Liver (tissue), 9 donors: ENCODE results near the gene SKAP1. TPM values are rescaled to one million over a fixed set of nuclear protein-coding genes. Genes with fewer than 3 reads are reported as not detected.

ENCODE experiments used
- DNase-seq: peaks from one replicate; pipeline ENCODE4 v3.0.0-alpha.2; 2017; ENCODE audit warnings: low spot score
- H3K27ac ChIP-seq, 2 donors: one replicate each; pipeline ENCODE4 v1.7.0; 2013; ENCODE audit warnings: inconsistent platforms in 2 of 2, low read length in 2 of 2, control low read depth in 1 of 2, low read depth in 1 of 2, mild to moderate bottlenecking in 1 of 2
- H3K27me3 ChIP-seq, 4 donors: one replicate each; pipeline versions ENCODE4 v1.6.1 to v1.7.0; 2013; ENCODE audit warnings: low read length in 3 of 4, inconsistent platforms in 1 of 4, mild to moderate bottlenecking in 1 of 4, moderate library complexity in 1 of 4; ENCODE audit not compliant: control insufficient read depth in 4 of 4, insufficient read depth in 4 of 4
- H3K36me3 ChIP-seq, 4 donors: one replicate each; pipeline versions ENCODE4 v1.6.1 to v1.7.0; 2013; ENCODE audit warnings: low read length in 3 of 4, mild to moderate bottlenecking in 3 of 4, low read depth in 1 of 4, moderate library complexity in 1 of 4; ENCODE audit not compliant: control insufficient read depth in 4 of 4, insufficient read depth in 3 of 4
- H3K4me1 ChIP-seq, 4 donors: one replicate each; pipeline versions ENCODE4 v1.6.1 to v1.7.0; 2013; ENCODE audit warnings: low read length in 3 of 4, mild to moderate bottlenecking in 3 of 4, moderate library complexity in 1 of 4; ENCODE audit not compliant: control insufficient read depth in 4 of 4, insufficient read depth in 4 of 4
- H3K4me3 ChIP-seq, 3 donors: one replicate each; pipeline versions ENCODE4 v1.6.1 to v1.7.0; 2013; ENCODE audit warnings: low read length in 3 of 3, control low read depth in 1 of 3, low read depth in 1 of 3, mild to moderate bottlenecking in 1 of 3
- H3K9ac ChIP-seq, 2 donors: one replicate each; pipeline ENCODE4 v1.7.0; 2013; ENCODE audit warnings: low read length in 2 of 2, mild to moderate bottlenecking in 2 of 2, moderate library complexity in 2 of 2, control low read depth in 1 of 2, low read depth in 1 of 2
- H3K9me3 ChIP-seq, 4 donors: one replicate each; pipeline versions ENCODE4 v1.6.1 to v1.7.0; 2013; ENCODE audit warnings: low read length in 3 of 4; ENCODE audit not compliant: control insufficient read depth in 4 of 4
- ATF3 ChIP-seq: IDR thresholded peaks from 2 replicates; pipeline ENCODE4 v1.6.1; 2016; ENCODE audit warnings: antibody characterized with exemption
- CTCF ChIP-seq: fragments of 150-350 bp; IDR thresholded peaks from 2 replicates; pipeline ENCODE4 v1.5.1; 2017; ENCODE audit warnings: improper control_type of control experiment, low read depth, low read length; ENCODE audit not compliant: missing input control
- EGR1 ChIP-seq, 2 donors: IDR thresholded peaks; 2 replicates each; pipeline ENCODE4 v1.6.1; 2016 to 2018; ENCODE audit warnings: antibody characterized with exemption in 2 of 2, low read depth in 2 of 2
- FOXA1 ChIP-seq: IDR thresholded peaks from 2 replicates; pipeline ENCODE4 v1.6.1; 2016; ENCODE audit warnings: antibody characterized with exemption
- FOXA2 ChIP-seq: IDR thresholded peaks from 2 replicates; pipeline ENCODE4 v1.6.1; 2016; ENCODE audit warnings: antibody characterized with exemption
- GABPA ChIP-seq, 2 donors: IDR thresholded peaks in 1 of 2; conservative IDR thresholded peaks in 1 of 2; 2 replicates each; pipeline ENCODE4 v1.6.1; 2016; ENCODE audit warnings: antibody characterized with exemption in 2 of 2, mild to moderate bottlenecking in 1 of 2, moderate library complexity in 1 of 2
- HNF4G ChIP-seq: IDR thresholded peaks from 2 replicates; pipeline ENCODE4 v1.6.1; 2016; ENCODE audit warnings: antibody characterized with exemption
- JUND ChIP-seq, 2 donors: IDR thresholded peaks; 2 replicates each; pipeline ENCODE4 v1.6.1; 2016; ENCODE audit warnings: antibody characterized with exemption in 2 of 2
- NR2F2 ChIP-seq: IDR thresholded peaks from 2 replicates; pipeline ENCODE4 v1.6.1; 2016; ENCODE audit warnings: antibody characterized with exemption
- RAD21 ChIP-seq, 2 donors: IDR thresholded peaks; 2 replicates each; pipeline ENCODE4 v1.6.1; 2016; ENCODE audit warnings: antibody characterized with exemption in 2 of 2, mild to moderate bottlenecking in 2 of 2
- REST ChIP-seq: IDR thresholded peaks from 2 replicates; pipeline ENCODE4 v1.6.1; 2016; ENCODE audit warnings: antibody characterized with exemption, mild to moderate bottlenecking
- RXRA ChIP-seq, 2 donors: IDR thresholded peaks; 2 replicates each; pipeline ENCODE4 v1.6.1; 2017 to 2018; ENCODE audit warnings: antibody characterized with exemption in 2 of 2, mild to moderate bottlenecking in 1 of 2
- SP1 ChIP-seq: IDR thresholded peaks from 2 replicates; pipeline ENCODE4 v1.6.1; 2018; ENCODE audit warnings: antibody characterized with exemption, mild to moderate bottlenecking
- YY1 ChIP-seq: IDR thresholded peaks from 2 replicates; pipeline ENCODE4 v1.6.1; 2016; ENCODE audit warnings: antibody characterized with exemption, mild to moderate bottlenecking
- WGBS: extraction: QIAGEN DNeasy Blood & Tissue Kit; methylation state at CpG from one replicate; pipeline ENCODE4 v1.1.7; 2013; 5-methylcytosine and 5-hydroxymethylcytosine counted together
- polyA plus RNA-seq, 2 donors: library from polyadenylated mRNA; stranded (reverse) in 1 of 2; unstranded in 1 of 2; fragments of 200-250 nt in 1 of 2; fragments of >200 nt in 1 of 2; fragmentation: Nextera tagmentation in 1 of 2; extraction: Ambion mirVana in 1 of 2; gene quantifications; one replicate each; pipeline versions ENCODE4 v1.2.1 to v1.2.3, GENCODE V29; 2013 to 2015
- total RNA-seq, 2 donors: library from RNA; depleted of rRNA; stranded (reverse); fragments of >200 nt; gene quantifications; one replicate each; pipeline ENCODE4 v1.2.3, GENCODE V29; 2014
- donor health status: healthy.
- donor health status: healthy.
- donor health status: healthy.
- donor health status: healthy.
- donor health status: healthy.

SKAP1 gene
- total and polyA plus RNA-seq, 4 donors, result 2.5 to 20.8 (median 11.3) TPM

- Histone ChIP-seq H3K9ac (no peak overlapping the region), H3K4me1 (no peaks in the 10 kb centered on the region), H3K27me3 (peaks cover 0 to 2% (median 0%) of the 10 kb centered on the region in 4 donors), H3K36me3 (no peaks in the 10 kb centered on the region), H3K4me3 (no peak overlapping the region), H3K9me3 (no peaks in the 10 kb centered on the region), H3K27ac (no peak overlapping the region)
- TF ChIP-seq FOXA1, result no peak
- no peak for TF ChIP-seq SP1
- no peak for TF ChIP-seq RXRA (IDR thresholded peaks at IDR 0.05)
- no peak for TF ChIP-seq YY1
- WGBS, result 43% methylated on average over 6 of the region's 6 CpGs
- DNase-seq, result no peak
Observed at GRCh38 chr17:48225725-48226567, 204.1 kb downstream of the SKAP1 start.

GRCh38 chr17:48223945-48224344 is 206.1 kb downstream of the SKAP1 start:
- H3K27me3 ChIP-seq, result peaks cover 0 to 2% (median under 1%) of the 10 kb centered on the region in 4 donors
- H3K4me1 ChIP-seq, result no peaks in the 10 kb centered on the region
- no peak for DNase-seq
- H3K9ac ChIP-seq, result no peak overlapping the region
- H3K9me3 ChIP-seq, result no peaks in the 10 kb centered on the region
- H3K4me3 ChIP-seq, result no peak overlapping the region
- H3K27ac ChIP-seq, result no peak overlapping the region
- TF ChIP-seq HNF4G (no peak), EGR1 (IDR thresholded peaks at IDR 0.05; ENCODE audit: low read depth in 2 of 2) (no peak), SP1 (no peak), FOXA1 (no peak), RAD21 (IDR thresholded peaks at IDR 0.05) (no peak), JUND (IDR thresholded peaks at IDR 0.05) (no peak), GABPA (IDR thresholded peaks at IDR 0.05 in 1 of 2, conservative IDR thresholded peaks at IDR 0.05 in 1 of 2) (no peak), CTCF (no peak), ATF3 (no peak), FOXA2 (no peak), NR2F2 (no peak), REST (no peak), RXRA (IDR thresholded peaks at IDR 0.05) (no peak)
- H3K36me3 ChIP-seq, result no peaks in the 10 kb centered on the region
